PC-3 (cell line): Measurements from ENCODE around the gene FCHO2. TPM values are rescaled to one million over a fixed set of nuclear protein-coding genes. Genes with fewer than 3 reads are reported as not detected.
"Not testable (repeated sequence)": the region's sequence is repeated elsewhere in the genome, so short reads cannot be mapped to it uniquely, and the experiment has no call there.

Experiments used
- ATAC-seq: fragments of 200-7000 bp; cut with Tn5 transposase; 2 replicates; pipeline ENCODE4 v1.9.1; 2020; ENCODE audit warnings: mild to moderate bottlenecking, moderate library complexity
- BruUV-seq: library from RNA; stranded (reverse); fragments of 400-500 nt; replicated peaks from 2 replicates; lab custom pipeline; 2021; lab: Mats Ljungman, UMichigan
- CTCF ChIA-PET: fragments of 300-600 bp; sonication (Branson Sonifier 250); formaldehyde crosslinking; loops from one replicate; lab custom pipeline; 2022; ENCODE audit warnings: antibody characterized with exemption; lab: Charles Lee
- POLR2A ChIA-PET: fragments of 300-600 bp; sonication (Branson Sonifier 250); formaldehyde crosslinking; loops from one replicate; lab custom pipeline; 2022; ENCODE audit warnings: antibody characterized with exemption; ENCODE audit not compliant: unreplicated experiment; lab: Charles Lee
- DNase-seq: peaks from one replicate; pipeline ENCODE4 v3.0.0-alpha.2; 2015
- H2AFZ ChIP-seq: fragments of 300-600 bp; sonication (generic); 2 replicates; pipeline ENCODE4 v1.6.0; 2016; ENCODE audit warnings: antibody characterized with exemption, low read length
- H3F3A ChIP-seq: fragments of 300-600 bp; sonication (generic); one replicate; pipeline ENCODE4 v1.6.0; 2017; ENCODE audit warnings: antibody characterized with exemption, low read length, control low read depth, mild to moderate bottlenecking; ENCODE audit not compliant: unreplicated experiment
- H3K27ac ChIP-seq: fragments of 300-600 bp; sonication (generic); 2 replicates; pipeline ENCODE4 v1.5.1; 2016; ENCODE audit warnings: mild to moderate bottlenecking, low read length
- H3K27me3 ChIP-seq: fragments of 300-600 bp; sonication (generic); 2 replicates; pipeline ENCODE4 v1.6.1; 2016; ENCODE audit warnings: low read length, mixed read lengths
- H3K36me3 ChIP-seq: fragments of 300-600 bp; sonication (generic); 2 replicates; pipeline ENCODE4 v1.6.1; 2016; ENCODE audit warnings: low read depth, mixed run types, low read length, mixed read lengths
- H3K4me1 ChIP-seq: fragments of 300-600 bp; sonication (generic); 2 replicates; pipeline ENCODE4 v1.5.1; 2016; ENCODE audit warnings: low read length; ENCODE audit not compliant: insufficient read depth
- H3K4me2 ChIP-seq: fragments of 300-600 bp; sonication (generic); 2 replicates; pipeline ENCODE4 v1.6.0; 2016; ENCODE audit warnings: low read length
- H3K4me3 ChIP-seq: fragments of 300-600 bp; sonication (generic); 2 replicates; pipeline ENCODE4 v1.5.1; 2016; ENCODE audit warnings: mild to moderate bottlenecking, low read length, mixed read lengths
- H3K79me2 ChIP-seq: fragments of 300-600 bp; sonication (generic); 2 replicates; pipeline ENCODE4 v1.6.1; 2017; ENCODE audit warnings: low read length, mixed read lengths
- H3K9ac ChIP-seq: fragments of 300-600 bp; sonication (generic); 2 replicates; pipeline ENCODE4 v1.6.0; 2016; ENCODE audit warnings: mild to moderate bottlenecking, low read length
- H3K9me2 ChIP-seq: fragments of 300-600 bp; sonication (generic); replicated peaks from 2 replicates; pipeline ENCODE4 v1.6.1; 2016; ENCODE audit warnings: mixed run types, low read length, mixed read lengths
- H3K9me3 ChIP-seq: fragments of 300-600 bp; sonication (generic); 2 replicates; pipeline ENCODE4 v1.6.1; 2016; ENCODE audit warnings: low read length, mixed read lengths
- H4K20me1 ChIP-seq: fragments of 300-600 bp; sonication (generic); 2 replicates; pipeline ENCODE4 v1.6.1; 2016; ENCODE audit warnings: low read length, mixed read lengths
- CTCF ChIP-seq: fragments of 300-600 bp; sonication (generic); conservative IDR thresholded peaks from 2 replicates; pipeline ENCODE4 v1.5.1; 2017; ENCODE audit warnings: antibody characterized with exemption, low read depth, mild to moderate bottlenecking, low read length
- EZH2 ChIP-seq: fragments of 300-600 bp; sonication (generic); IDR thresholded peaks from one replicate; pipeline ENCODE4 v1.6.1; 2017; ENCODE audit warnings: antibody characterized with exemption, mild to moderate bottlenecking, low read length; ENCODE audit not compliant: unreplicated experiment
- EZH2phosphoT487 ChIP-seq: fragments of 300-600 bp; sonication (generic); IDR thresholded peaks from 2 replicates; pipeline ENCODE4 v1.6.1; 2018; ENCODE audit warnings: mild to moderate bottlenecking, antibody characterized with exemption, low read length, borderline replicate concordance
- intact Hi-C: fragments of 100-400 bp; cut with micrococcal nuclease; formaldehyde crosslinking; loops from 2 replicates; pipeline ENCODE4 v1.9.0; 2023
- total RNA-seq: library from RNA; depleted of rRNA; stranded (reverse); fragments of >200 nt; gene quantifications from 2 replicates; pipeline ENCODE4 v1.2.3, GENCODE V29; 2014

Gene FCHO2
- total RNA-seq, 1 experiment from 2014 or later, result 5.9 TPM

GRCh38 chr5:72921886-72922285 is 34.0 kb upstream of the FCHO2 start:
- Histone ChIP-seq H3K27ac (no peak overlapping the region), H2AFZ (no peak overlapping the region), H3K4me1 (no peaks in the 10 kb centered on the region), H3K9me2 (no peaks in the 10 kb centered on the region), H3K36me3 (no peaks in the 10 kb centered on the region), H3K79me2 (no peaks in the 10 kb centered on the region), H3F3A (no peaks in the 10 kb centered on the region), H3K9me3 (no peaks in the 10 kb centered on the region), H3K27me3 (no peaks in the 10 kb centered on the region), H3K9ac (no peak overlapping the region), H3K4me3 (no peak overlapping the region), H3K4me2 (no peak overlapping the region), H4K20me1 (no peaks in the 10 kb centered on the region)
- no TSS peak for BruUV-seq
- intact Hi-C loops, result loop anchor here (2.0 to 5.0 kb wide), 3 partner anchors 35 to 280 kb away; partner anchors contain the start of gene FCHO2
- TF ChIP-seq EZH2 (no peak), EZH2phosphoT487 (no peak), CTCF (no peak)
- CTCF ChIA-PET, result no interaction called here
- DNase-seq, result no peak
- POLR2A ChIA-PET, result no interaction called here
- ATAC-seq, result no peak

GRCh38 chr5:72922422-72922821 is 33.4 kb upstream of the FCHO2 start:
- ChIA-PET POLR2A (no interaction called here), CTCF (no interaction called here)
- no peaks in the 10 kb centered on the region for H3K27me3 ChIP-seq
- no TSS peak for BruUV-seq
- H3K4me2 ChIP-seq, result no peak overlapping the region
- no peak overlapping the region for H3K4me3 ChIP-seq
- no peaks in the 10 kb centered on the region for H4K20me1 ChIP-seq
- H3K9me2 ChIP-seq, result no peaks in the 10 kb centered on the region
- H3K79me2 ChIP-seq, result no peaks in the 10 kb centered on the region
- intact Hi-C loops, result loop anchor here (5.0 kb wide), 1 partner anchor 280 kb away; no protein-coding TSS in a partner anchor
- H3F3A ChIP-seq, result no peaks in the 10 kb centered on the region
- no peaks in the 10 kb centered on the region for H3K4me1 ChIP-seq
- DNase-seq (no peak), ATAC-seq (no peak)
- no peak overlapping the region for H2AFZ ChIP-seq
- TF ChIP-seq CTCF (no peak), EZH2 (no peak), EZH2phosphoT487 (no peak)
- no peak overlapping the region for H3K9ac ChIP-seq
- H3K27ac ChIP-seq, result no peak overlapping the region
- H3K36me3 ChIP-seq, result no peaks in the 10 kb centered on the region
- H3K9me3 ChIP-seq, result no peaks in the 10 kb centered on the region

- no TSS peak for BruUV-seq
- no peaks in the 10 kb centered on the region for H4K20me1 ChIP-seq
- no peaks in the 10 kb centered on the region for H3K9me3 ChIP-seq
- H3K9ac ChIP-seq, result no peak overlapping the region
- POLR2A ChIA-PET, result no interaction called here
- H3K27me3 ChIP-seq, result no peaks in the 10 kb centered on the region
- H3K4me3 ChIP-seq, result no peak overlapping the region
- CTCF ChIA-PET, result no interaction called here
- no peak overlapping the region for H2AFZ ChIP-seq
- no peaks in the 10 kb centered on the region for H3F3A ChIP-seq
- no peak overlapping the region for H3K4me2 ChIP-seq
- H3K4me1 ChIP-seq, result no peaks in the 10 kb centered on the region
- intact Hi-C loops, result no loop called here
- DNase-seq (no peak), ATAC-seq (no peak)
- H3K27ac ChIP-seq, result no peak overlapping the region
- TF ChIP-seq EZH2, result no peak
- TF ChIP-seq EZH2phosphoT487, result no peak
- no peak for TF ChIP-seq CTCF
- H3K9me2 ChIP-seq, result no peaks in the 10 kb centered on the region
- no peaks in the 10 kb centered on the region for H3K36me3 ChIP-seq
- no peaks in the 10 kb centered on the region for H3K79me2 ChIP-seq
These were observed 30.4 kb upstream of the FCHO2 start for GRCh38 chr5:72925336-72926010.

- H4K20me1 ChIP-seq, H3K27ac ChIP-seq, H3K27me3 ChIP-seq, H3K9me2 ChIP-seq, H3K4me1 ChIP-seq, DNase-seq, intact Hi-C loops, H3F3A ChIP-seq, BruUV-seq, H3K9ac ChIP-seq, H3K4me3 ChIP-seq, H2AFZ ChIP-seq, POLR2A ChIA-PET, H3K9me3 ChIP-seq, H3K79me2 ChIP-seq, H3K4me2 ChIP-seq, H3K36me3 ChIP-seq, ATAC-seq, CTCF ChIA-PET: not testable (repeated sequence)
These were observed 23.2 kb upstream of the FCHO2 start for GRCh38 chr5:72932686-72933085.
